A673 (cell line): ENCODE results near the gene USP34.
"Not testable (repeated sequence)": the region's sequence is repeated elsewhere in the genome, so short reads cannot be mapped to it uniquely, and the experiment has no call there.

Experiments used
- CTCF ChIP-seq: fragments of 300-800, 200-600 bp; sonication (generic); conservative IDR thresholded peaks from 2 replicates; pipeline ENCODE4 v1.5.1; 2017; ENCODE audit warnings: low read depth, mild to moderate bottlenecking, antibody characterized with exemption, low read length, moderate library complexity, mixed read lengths
- EZH2 ChIP-seq: fragments of 200-600 bp; sonication (generic); IDR thresholded peaks from 2 replicates; pipeline ENCODE4 v1.6.1; 2017; ENCODE audit warnings: borderline replicate concordance, low read depth, mild to moderate bottlenecking, mixed read lengths, antibody characterized with exemption, low read length; ENCODE audit not compliant: poor library complexity, severe bottlenecking

- TF ChIP-seq EZH2, CTCF: not testable (repeated sequence)
Measured at GRCh38 chr2:61148091-61148490, 322.8 kb downstream of the USP34 start.
